ENCODE results near the gene FASTK.

FASTK gene

DNA sequence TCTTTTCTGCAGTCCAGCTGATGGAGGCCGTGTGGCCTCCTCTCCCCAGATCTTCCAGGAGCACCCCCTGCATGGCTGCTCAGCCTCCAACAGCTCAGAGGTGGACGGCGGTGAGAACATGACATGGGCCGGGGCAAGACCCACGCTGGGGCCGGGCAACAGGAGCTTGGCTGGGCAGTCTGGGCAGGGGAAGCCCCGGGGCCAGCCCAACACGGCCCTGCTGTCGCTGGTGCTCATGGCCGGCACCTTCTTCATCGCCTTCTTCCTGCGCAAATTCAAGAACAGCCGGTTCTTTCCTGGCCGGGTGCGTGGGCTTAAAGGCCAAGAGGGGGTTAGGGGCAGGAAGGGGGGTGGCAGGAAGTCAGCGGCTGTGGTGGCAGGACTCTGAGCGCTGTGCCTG is 6.6 kb downstream of the FASTK start:
- FAIRE-seq (no peak), DNase-seq (ENCODE audit: insufficient read length, low spot score) (no peak)
- TF ChIP-seq, protein P1, sequence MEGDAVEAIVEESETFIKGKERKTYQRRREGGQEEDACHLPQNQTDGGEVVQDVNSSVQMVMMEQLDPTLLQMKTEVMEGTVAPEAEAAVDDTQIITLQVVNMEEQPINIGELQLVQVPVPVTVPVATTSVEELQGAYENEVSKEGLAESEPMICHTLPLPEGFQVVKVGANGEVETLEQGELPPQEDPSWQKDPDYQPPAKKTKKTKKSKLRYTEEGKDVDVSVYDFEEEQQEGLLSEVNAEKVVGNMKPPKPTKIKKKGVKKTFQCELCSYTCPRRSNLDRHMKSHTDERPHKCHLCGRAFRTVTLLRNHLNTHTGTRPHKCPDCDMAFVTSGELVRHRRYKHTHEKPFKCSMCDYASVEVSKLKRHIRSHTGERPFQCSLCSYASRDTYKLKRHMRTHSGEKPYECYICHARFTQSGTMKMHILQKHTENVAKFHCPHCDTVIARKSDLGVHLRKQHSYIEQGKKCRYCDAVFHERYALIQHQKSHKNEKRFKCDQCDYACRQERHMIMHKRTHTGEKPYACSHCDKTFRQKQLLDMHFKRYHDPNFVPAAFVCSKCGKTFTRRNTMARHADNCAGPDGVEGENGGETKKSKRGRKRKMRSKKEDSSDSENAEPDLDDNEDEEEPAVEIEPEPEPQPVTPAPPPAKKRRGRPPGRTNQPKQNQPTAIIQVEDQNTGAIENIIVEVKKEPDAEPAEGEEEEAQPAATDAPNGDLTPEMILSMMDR (IDR thresholded peaks at IDR 0.05; ENCODE audit: insufficient read depth, missing control alignments), result no peak

DNA sequence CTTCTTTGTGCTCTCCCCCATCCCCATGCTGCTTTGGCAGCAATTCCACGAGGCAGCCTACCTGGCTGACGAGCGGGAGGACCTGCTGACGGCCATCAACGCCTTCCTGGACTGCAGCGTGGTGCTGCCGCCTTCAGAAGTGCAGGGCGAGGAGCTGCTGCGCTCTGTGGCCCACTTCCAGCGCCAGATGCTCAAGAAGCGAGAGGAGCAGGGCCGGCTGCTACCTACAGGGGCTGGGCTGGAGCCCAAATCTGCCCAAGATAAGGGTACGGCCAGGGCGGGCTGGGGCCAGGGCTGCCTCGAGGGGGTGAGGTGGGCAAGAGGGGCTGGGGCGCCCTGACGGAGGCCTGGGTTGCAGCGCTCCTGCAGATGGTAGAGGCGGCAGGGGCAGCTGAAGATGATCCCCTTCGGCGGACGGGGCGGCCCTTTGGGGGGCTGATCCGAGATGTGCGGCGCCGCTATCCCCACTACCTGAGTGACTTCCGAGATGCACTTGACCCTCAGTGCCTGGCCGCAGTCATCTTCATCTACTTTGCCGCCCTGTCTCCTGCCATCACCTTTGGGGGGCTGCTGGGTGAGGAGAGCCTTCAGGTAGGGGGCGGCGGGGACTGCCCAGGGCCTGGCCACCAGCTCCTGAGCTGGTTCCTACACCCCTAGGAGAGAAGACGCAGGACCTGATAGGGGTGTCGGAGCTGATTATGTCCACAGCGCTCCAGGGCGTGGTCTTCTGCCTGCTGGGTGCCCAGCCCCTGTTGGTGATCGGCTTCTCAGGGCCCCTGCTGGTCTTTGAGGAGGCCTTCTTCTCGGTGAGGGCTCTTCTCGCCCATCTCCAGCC is 9.4 kb downstream of the FASTK start:
- DNase-seq (ENCODE audit: insufficient read length, low spot score), result no peak
- TF ChIP-seq, protein P1 (IDR thresholded peaks at IDR 0.05; ENCODE audit: insufficient read depth, missing control alignments), result no peak

DNA sequence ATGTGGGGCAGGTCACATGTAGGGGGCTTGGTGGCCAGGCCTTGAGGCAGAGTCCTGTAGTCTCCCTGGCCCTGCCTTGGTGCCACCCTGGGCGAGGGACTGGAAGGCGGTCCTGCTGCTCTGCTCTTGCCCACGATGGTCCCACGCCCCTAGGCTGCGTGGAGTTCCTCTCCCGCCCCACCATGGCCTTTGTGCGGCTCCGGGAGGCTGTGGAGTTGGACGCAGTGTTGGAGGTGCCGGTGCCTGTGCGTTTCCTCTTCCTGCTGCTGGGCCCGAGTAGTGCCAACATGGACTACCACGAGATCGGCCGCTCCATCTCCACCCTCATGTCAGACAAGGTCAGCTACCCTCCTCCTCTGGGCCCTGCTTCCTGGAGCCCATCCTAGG is 10.0 kb downstream of the FASTK start:
- no peak for DNase-seq (ENCODE audit: insufficient read length, low spot score)
- no peak for FAIRE-seq
- TF ChIP-seq, protein P1 (IDR thresholded peaks at IDR 0.05; ENCODE audit: insufficient read depth, missing control alignments), result no peak

More for the DNA sequence above, 9.4 kb downstream of the FASTK start:
- no peak for FAIRE-seq

DNA sequence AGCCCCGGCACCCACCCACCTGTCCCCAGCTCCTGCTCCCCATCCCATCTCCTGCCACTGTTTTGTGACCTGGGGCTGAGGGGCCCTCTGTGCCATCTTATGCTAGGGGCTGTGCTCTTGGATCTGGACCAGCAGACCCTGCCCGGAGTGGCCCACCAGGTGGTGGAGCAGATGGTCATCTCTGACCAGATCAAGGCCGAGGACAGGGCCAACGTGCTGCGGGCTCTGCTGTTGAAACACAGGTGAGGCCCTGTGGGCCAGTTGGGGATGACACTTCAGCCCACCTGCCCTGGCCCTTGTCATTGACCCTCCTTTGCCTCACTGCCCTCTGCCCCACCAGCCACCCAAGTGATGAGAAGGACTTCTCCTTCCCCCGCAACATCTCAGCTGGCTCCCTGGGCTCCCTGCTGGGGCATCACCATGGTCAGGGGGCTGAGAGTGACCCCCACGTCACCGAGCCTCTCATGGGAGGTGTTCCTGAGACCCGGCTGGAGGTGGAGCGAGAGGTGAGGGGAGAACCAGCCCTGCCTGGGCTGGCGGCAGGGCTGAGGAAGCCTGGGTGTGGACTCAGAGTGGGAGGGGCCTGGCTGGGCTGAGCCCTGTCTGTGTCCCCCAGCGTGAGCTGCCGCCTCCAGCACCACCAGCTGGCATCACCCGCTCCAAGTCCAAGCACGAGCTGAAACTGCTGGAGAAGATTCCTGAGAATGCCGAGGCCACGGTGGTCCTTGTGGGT is 10.6 kb downstream of the FASTK start:
- DNase-seq (ENCODE audit: insufficient read length, low spot score) (no peak), FAIRE-seq (no peak)
- TF ChIP-seq, protein P1 (IDR thresholded peaks at IDR 0.05; ENCODE audit: insufficient read depth, missing control alignments), result no peak

DNA sequence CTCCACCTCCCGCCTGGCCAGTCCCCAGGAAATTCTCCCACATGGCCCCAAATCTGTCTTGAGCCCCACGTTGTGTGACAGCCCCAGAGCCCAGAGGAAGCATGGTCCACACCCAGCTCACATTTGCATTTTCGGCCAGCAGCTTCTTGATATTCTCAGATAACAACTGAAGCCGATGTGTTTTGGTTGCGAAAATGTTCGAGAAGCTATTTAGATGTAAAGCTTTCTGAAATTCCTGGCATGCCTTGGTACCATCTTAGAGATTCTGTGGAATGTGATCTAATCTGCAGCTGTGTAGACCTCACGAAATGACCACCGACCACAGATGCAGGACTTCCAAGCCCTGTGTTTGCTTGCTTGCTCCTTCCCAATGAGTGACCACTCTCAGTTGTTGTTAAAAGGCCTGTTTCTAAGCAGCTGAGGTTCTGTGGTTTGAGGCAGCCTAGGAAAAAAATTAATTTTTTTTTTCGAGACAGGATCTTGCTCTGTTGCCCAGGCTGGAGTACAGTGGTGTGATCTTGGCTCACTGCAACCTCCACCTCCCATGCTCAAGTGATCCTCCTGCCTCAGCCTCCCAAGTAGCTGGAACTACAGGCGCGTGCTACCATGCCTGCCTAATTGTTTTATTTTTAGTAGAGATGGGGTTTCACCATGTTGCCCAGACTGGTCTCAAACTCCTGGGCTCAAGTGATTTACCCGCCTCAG is 12.4 kb downstream of the FASTK start:
- TF ChIP-seq, protein P1 (IDR thresholded peaks at IDR 0.05; ENCODE audit: insufficient read depth, missing control alignments), result no peak
- DNase-seq (ENCODE audit: insufficient read length, low spot score) (no peak), FAIRE-seq (no peak)

DNA sequence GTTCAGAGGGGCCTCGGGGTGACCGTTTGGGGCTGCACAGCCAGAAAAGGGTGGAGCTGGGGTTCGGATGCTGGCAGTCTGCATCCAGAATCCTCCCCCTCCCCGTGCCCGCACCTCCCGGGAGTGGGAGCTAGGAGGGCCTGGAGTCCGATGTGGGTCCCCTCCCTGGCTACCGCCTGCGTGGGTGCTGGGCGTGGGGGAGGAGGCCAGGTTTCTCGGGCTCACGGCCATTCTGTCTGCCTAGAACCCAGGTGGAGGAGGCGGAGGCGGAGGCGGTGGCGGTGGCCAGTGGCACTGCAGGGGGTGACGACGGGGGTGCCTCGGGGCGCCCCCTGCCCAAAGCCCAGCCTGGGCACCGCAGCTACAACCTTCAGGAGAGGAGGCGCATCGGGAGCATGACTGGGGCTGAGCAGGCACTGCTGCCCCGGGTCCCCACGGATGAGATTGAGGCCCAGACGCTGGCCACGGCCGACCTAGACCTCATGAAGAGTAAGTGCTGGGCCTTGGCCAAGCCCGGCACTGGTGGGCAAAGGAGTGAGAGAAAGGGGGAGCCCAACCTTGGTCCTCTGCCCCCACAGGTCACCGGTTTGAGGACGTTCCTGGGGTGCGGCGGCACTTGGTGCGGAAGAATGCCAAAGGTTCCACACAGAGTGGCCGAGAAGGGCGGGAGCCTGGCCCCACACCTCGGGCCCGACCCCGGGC is 14.2 kb downstream of the FASTK start:
- FAIRE-seq (no peak), DNase-seq (ENCODE audit: insufficient read length, low spot score) (no peak)
- TF ChIP-seq, protein P1 (IDR thresholded peaks at IDR 0.05; ENCODE audit: insufficient read depth, missing control alignments), result no peak

Data from D721Med (cell line).